Left lung (tissue), 10 donors: Measurements from ENCODE around the gene DAP3. TPM values are rescaled to one million over a fixed set of nuclear protein-coding genes. Genes with fewer than 3 reads are reported as not detected.
"Not testable (repeated sequence)": the region's sequence is repeated elsewhere in the genome, so short reads cannot be mapped to it uniquely, and the experiment has no call there.

ENCODE experiments used
- ATAC-seq: fragments of 200-7000 bp; cut with Tn5 transposase; one replicate; pipeline ENCODE4 v1.9.1; 2020; ENCODE audit warnings: moderate library complexity
- DNase-seq, 4 donors: peaks; one replicate each; pipeline ENCODE4 v3.0.0-alpha.2; 2013 to 2020
- H3K27ac ChIP-seq, 2 donors: fragments of 200-600 bp; sonication (generic) in 1 of 2; one replicate each; pipeline versions ENCODE4 v1.5.0 to v1.8.0; 2020 to 2021
- H3K27me3 ChIP-seq, 2 donors: fragments of 200-600 bp; sonication (generic) in 1 of 2; one replicate each; pipeline versions ENCODE4 v1.5.0 to v1.8.0; 2020 to 2021
- H3K36me3 ChIP-seq, 2 donors: fragments of 200-600 bp; sonication (generic) in 1 of 2; one replicate each; pipeline versions ENCODE4 v1.5.0 to v1.8.0; 2020 to 2021
- H3K4me1 ChIP-seq, 2 donors: fragments of 200-600 bp; one replicate each; pipeline ENCODE4 v1.8.0; 2021
- H3K4me3 ChIP-seq, 2 donors: fragments of 200-600 bp; sonication (generic) in 1 of 2; one replicate each; pipeline versions ENCODE4 v1.5.0 to v1.8.0; 2020 to 2021; ENCODE audit warnings: mild to moderate bottlenecking in 1 of 2
- H3K9me3 ChIP-seq, 2 donors: fragments of 200-600 bp; sonication (generic) in 1 of 2; one replicate each; pipeline versions ENCODE4 v1.5.0 to v1.8.0; 2020 to 2021
- CTCF ChIP-seq, 2 donors: fragments of 200-600 bp; sonication (generic) in 1 of 2; IDR thresholded peaks; one replicate each; pipeline versions ENCODE4 v1.5.0 to v1.8.0; 2021; ENCODE audit warnings: antibody characterized with exemption in 2 of 2
- intact Hi-C, 2 donors: fragments of 100-400 bp; cut with DNase I; formaldehyde crosslinking; loops; one replicate each; pipeline versions ENCODE4 v1.11.2 to v1.14.2; 2022
- polyA plus RNA-seq, 6 donors: library from polyadenylated mRNA; unstranded; fragments of 120-200 nt; gene quantifications; one replicate each; pipeline ENCODE4 v1.2.1, GENCODE V29; 2013; ENCODE audit not compliant: insufficient read length in 6 of 6
- total RNA-seq, 2 donors: library from RNA; stranded (reverse); fragmentation: NEBNext Ultra II Directional; extraction: Animal tissue kit (Norgen Biotek cat#: 25700); gene quantifications; one replicate each; pipeline ENCODE4 v1.2.1, GENCODE V29; 2021
- donor health status: DM: no; HTN: yes; CAD: no.
- donor health status: DM: no; HTN: no; CAD: no.

Gene DAP3
- total and polyA plus RNA-seq, 8 donors = 71.7 to 141 (median 124) TPM

GRCh38 chr1:155680531-155680930, 8.4 kb upstream of the DAP3 start:
- ATAC-seq = no peak
- intact Hi-C loops = no loop called here

GRCh38 chr1:155681776-155682175, 7.1 kb upstream of the DAP3 start:
- intact Hi-C loops = no loop called here
- DNase-seq (no peak), ATAC-seq (no peak)
- Histone ChIP-seq H3K36me3 (peaks cover 4 to 53% of the 10 kb centered on the region in 2 donors), H3K9me3 (no peaks in the 10 kb centered on the region), H3K4me1 (peaks cover 4 to 43% of the 10 kb centered on the region in 2 donors), H3K27me3 (no peaks in the 10 kb centered on the region), H3K27ac (no peak overlapping the region), H3K4me3 (no peak overlapping the region)
- no peak for TF ChIP-seq CTCF (IDR thresholded peaks at IDR 0.05)

More at GRCh38 chr1:155680531-155680930, 8.4 kb upstream of the DAP3 start:
- H3K4me3 ChIP-seq = no peak overlapping the region
- no peaks in the 10 kb centered on the region for H3K27me3 ChIP-seq
- no peak overlapping the region for H3K27ac ChIP-seq
- DNase-seq = no peak
- TF ChIP-seq CTCF (IDR thresholded peaks at IDR 0.05) = no peak
- peaks cover 4 to 65% of the 10 kb centered on the region in 2 donors for H3K36me3 ChIP-seq
- H3K4me1 ChIP-seq = peaks cover 0 to 35% of the 10 kb centered on the region in 2 donors
- no peaks in the 10 kb centered on the region for H3K9me3 ChIP-seq

DNA sequence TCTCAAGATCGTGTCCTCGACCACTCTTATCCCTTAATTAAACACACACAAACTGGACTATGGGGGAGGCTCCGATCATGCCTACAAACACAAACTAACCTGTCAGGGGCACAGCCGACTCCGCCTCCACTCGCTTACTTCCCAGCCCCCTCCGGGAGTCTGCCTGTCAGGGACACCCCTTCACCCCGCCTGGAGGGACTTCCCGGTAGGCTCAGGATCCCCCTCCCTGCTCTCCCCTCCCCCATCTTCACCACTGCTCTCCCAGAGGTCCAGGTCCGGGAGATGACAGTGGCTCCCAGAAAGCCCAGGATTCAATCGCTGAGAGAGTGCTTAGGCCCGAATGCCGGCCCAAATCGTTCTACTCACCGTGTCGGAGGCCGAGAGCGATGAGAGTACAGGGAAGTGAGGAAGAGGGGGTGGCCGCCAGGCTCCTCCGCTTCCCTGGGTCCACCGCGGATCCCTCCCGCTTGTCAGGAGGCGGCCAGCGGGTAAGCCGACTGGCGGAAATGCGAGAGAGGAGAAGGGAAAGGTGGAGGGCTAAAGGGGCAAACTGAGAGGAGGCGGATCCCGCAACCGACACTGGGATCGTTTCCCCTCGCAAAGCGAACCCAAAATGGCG, 1.1 kb upstream of the DAP3 start:
- peak; percentile 66 for ATAC-seq
- intact Hi-C loops, H3K27me3 ChIP-seq, H3K9me3 ChIP-seq: not testable (repeated sequence)
- peaks cover 14 to 61% of the 10 kb centered on the region in 2 donors for H3K4me1 ChIP-seq
- DNase-seq = peak in 1 of 4 donors; percentile 31
- peak overlapping the region; percentile 96 to 98 for H3K27ac ChIP-seq
- H3K4me3 ChIP-seq = peak overlapping the region; percentile 68 to 78
- peaks cover 0 to 28% of the 10 kb centered on the region in 2 donors for H3K36me3 ChIP-seq

DNA sequence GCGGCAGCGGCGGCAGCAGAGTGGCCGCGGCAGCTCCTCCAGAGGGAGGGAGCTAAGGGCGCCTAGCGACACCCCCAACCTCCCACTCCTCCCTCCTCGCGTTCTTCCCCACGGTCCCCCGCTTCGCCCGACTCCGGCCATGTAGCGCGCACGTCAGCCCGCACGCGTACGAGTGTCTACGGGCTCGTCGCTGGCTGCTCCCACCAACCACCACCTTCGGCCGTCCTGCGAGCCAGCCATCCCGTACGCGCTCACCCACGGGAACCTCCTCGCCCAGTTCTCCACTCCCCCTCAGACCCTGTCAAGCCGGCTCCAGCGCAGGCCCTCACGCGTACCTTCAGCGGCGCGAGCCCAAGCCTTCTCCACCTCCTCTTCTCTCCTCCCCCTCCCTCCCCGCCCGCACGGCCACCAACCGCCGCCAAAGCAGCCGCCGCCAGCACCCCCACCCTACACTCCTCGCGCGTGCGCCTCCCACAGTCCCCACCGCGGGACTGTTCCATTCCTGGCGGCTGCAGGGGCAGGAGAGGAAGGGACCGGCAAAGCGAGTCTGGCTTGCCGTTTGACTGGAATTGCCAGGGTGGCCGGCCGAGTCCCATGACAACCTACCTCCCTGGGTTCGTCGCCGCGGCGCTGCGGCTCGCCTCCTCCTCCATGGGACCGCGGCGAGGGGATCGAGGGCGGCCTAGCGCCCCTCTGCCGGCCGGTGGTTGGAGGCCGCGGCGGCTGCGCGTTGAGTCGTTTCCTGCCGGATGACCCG, 389 bp upstream of the DAP3 start, which contains the start of gene YY1AP1:
YY1AP1 (minus strand) TSS at position 451 of the 757 bp plus-strand sequence. CDS start 8,338 bp downstream, outside the sequence.
- intact Hi-C loops = no loop called here
- TF ChIP-seq CTCF (IDR thresholded peaks at IDR 0.05) = no peak
- peaks cover 14 to 54% of the 10 kb centered on the region in 2 donors for H3K4me1 ChIP-seq
- peaks cover 0 to 27% of the 10 kb centered on the region in 2 donors for H3K36me3 ChIP-seq
- H3K9me3 ChIP-seq = no peaks in the 10 kb centered on the region
- H3K27ac ChIP-seq = peak within 1 kb of the TSS; percentile 96 to 98
- peak; percentile 96 for ATAC-seq
- peak; percentile 92 to 98 (median 94) for DNase-seq
- H3K4me3 ChIP-seq = peak within 1 kb of the TSS; percentile 68 to 78
- no peaks in the 10 kb centered on the region for H3K27me3 ChIP-seq

GRCh38 chr1:155691992-155692528, 3.2 kb downstream of the DAP3 start:
- peaks cover 10 to 34% of the 10 kb centered on the region in 2 donors for H3K4me1 ChIP-seq
- no peaks in the 10 kb centered on the region for H3K27me3 ChIP-seq
- no peak for ATAC-seq
- DNase-seq = no peak
- no peak for TF ChIP-seq CTCF (IDR thresholded peaks at IDR 0.05)
- H3K36me3 ChIP-seq = peaks cover 0 to 27% of the 10 kb centered on the region in 2 donors
- H3K9me3 ChIP-seq = no peaks in the 10 kb centered on the region
- no peak overlapping the region for H3K27ac ChIP-seq
- H3K4me3 ChIP-seq = no peak overlapping the region
- intact Hi-C loops = no loop called here
